Endothelial cell of coronary artery (primary cell): ENCODE measurements around the gene CLC. TPM values are rescaled to one million over a fixed set of nuclear protein-coding genes. Genes with fewer than 3 reads are reported as not detected.

ENCODE experiments used
- total RNA-seq: library from RNA; depleted of rRNA; stranded (reverse); fragments of >200 nt; gene quantifications from 2 replicates; pipeline ENCODE4 v1.2.3, GENCODE V29; 2014

CLC gene
- not detected in 2 replicates for total RNA-seq

DNA sequence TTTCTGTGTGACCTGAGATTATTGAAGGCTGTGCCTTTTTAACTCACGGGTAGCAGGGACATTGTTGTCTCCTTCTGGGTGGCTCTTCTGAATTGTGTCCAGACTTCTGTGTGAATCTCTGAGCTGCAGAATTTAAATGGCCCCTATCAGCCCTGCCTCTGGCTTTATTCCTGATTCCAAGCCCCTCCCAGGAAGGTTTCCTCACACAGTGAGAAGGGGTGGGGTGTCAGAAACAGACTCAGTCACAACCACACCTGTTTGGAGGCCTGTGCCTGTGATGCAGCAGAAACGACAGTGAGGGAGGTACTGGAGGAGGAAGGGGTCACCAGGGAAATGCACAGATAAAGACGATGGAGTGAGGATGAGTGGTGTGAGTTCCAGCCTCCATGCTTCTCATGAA, at the start of gene CLC:
TSS of gene CLC (minus strand) at position 139 of the 400 bp plus-strand sequence. CDS start at position 62, 77 bp downstream.

GRCh38 chr19:39778763-39779162, 40.9 kb upstream of the CLC start, which contains the start of gene LEUTX:
Gene LEUTX, plus strand, starts transcription at chr19:39778854. Its CDS starts 67 bp downstream, at chr19:39778921.

GRCh38 chr19:39704181-39705044, 33.4 kb downstream of the CLC start, which contains the start of gene LGALS14:
Gene LGALS14, plus strand, starts transcription at chr19:39704481. Its CDS starts 48 bp downstream, at chr19:39704529.

Other genes starting within 250 kb of the CLC start
- 0.19 and 0.63 TPM in 2 replicates for gene DLL3, start 239.1 kb downstream of the CLC start, total RNA-seq
- not detected in 2 replicates for gene SELENOV, start 222.9 kb downstream of the CLC start, total RNA-seq
- gene EID2B, start 205.2 kb downstream of the CLC start, total RNA-seq: 3.0 and 3.1 TPM in 2 replicates
- gene EID2, start 197.9 kb downstream of the CLC start, total RNA-seq: 15.8 and 16.3 TPM in 2 replicates
- gene LGALS13, start 135.5 kb downstream of the CLC start, total RNA-seq: not detected in 2 replicates
- gene LGALS16, start 82.1 kb downstream of the CLC start, total RNA-seq: not detected in 2 replicates
- gene LGALS14, start 33.5 kb downstream of the CLC start, total RNA-seq: not detected in 2 replicates
- not detected in 2 replicates for gene LEUTX, start 40.8 kb upstream of the CLC start, total RNA-seq
- gene DYRK1B, start 96.1 kb upstream of the CLC start, total RNA-seq: 11.1 and 15.0 TPM in 2 replicates
- gene FBL, start 108.3 kb upstream of the CLC start, total RNA-seq: 256 and 309 TPM in 2 replicates
- under 0.01 and 0.19 TPM in 2 replicates for gene FCGBP, start 196.6 kb upstream of the CLC start, total RNA-seq
- 95.3 and 116 TPM in 2 replicates for gene PSMC4, start 233.1 kb upstream of the CLC start, total RNA-seq